H7 (cell line): ENCODE data around the gene RGS7. TPM values are rescaled to one million over a fixed set of nuclear protein-coding genes. Genes with fewer than 3 reads are reported as not detected.

ENCODE experiments used
- DNase-seq: peaks from one replicate; pipeline ENCODE4 v3.0.0; 2012
- H3K27me3 ChIP-seq: 2 replicates; pipeline ENCODE4 v1.6.0; 2011; ENCODE audit warnings: mild to moderate bottlenecking, low read length; ENCODE audit not compliant: control insufficient read depth, insufficient read depth
- H3K36me3 ChIP-seq: replicated peaks from 2 replicates; pipeline ENCODE4 v1.5.1; 2011; ENCODE audit warnings: low read length; ENCODE audit not compliant: control insufficient read depth, insufficient read depth
- H3K4me3 ChIP-seq: 2 replicates; pipeline ENCODE4 v1.5.1; 2011; ENCODE audit warnings: low read depth, mild to moderate bottlenecking, control low read depth, low read length, moderate library complexity; ENCODE audit not compliant: insufficient read depth
- total RNA-seq: library from RNA; depleted of rRNA; stranded (reverse); fragments of >200 nt; shearing (Covaris generic); gene quantifications from 2 replicates; pipeline ENCODE4 v1.2.3, GENCODE V29; 2014

Gene RGS7
- total RNA-seq, 1 experiment from 2014 or later, result 1.6 TPM

- no peaks in the 10 kb centered on the region for H3K27me3 ChIP-seq
- H3K4me3 ChIP-seq, result no peak overlapping the region
- DNase-seq, result no peak
- no peaks in the 10 kb centered on the region for H3K36me3 ChIP-seq
Observed at GRCh38 chr1:241272828-241273227, 84.2 kb downstream of the RGS7 start.

- Histone ChIP-seq H3K4me3 (no peak overlapping the region), H3K27me3 (no peaks in the 10 kb centered on the region), H3K36me3 (no peaks in the 10 kb centered on the region)
- no peak for DNase-seq
Observed at GRCh38 chr1:241271427-241271826, 85.6 kb downstream of the RGS7 start.

- Histone ChIP-seq H3K36me3 (no peaks in the 10 kb centered on the region), H3K27me3 (no peaks in the 10 kb centered on the region), H3K4me3 (no peak overlapping the region)
- no peak for DNase-seq
Observed at GRCh38 chr1:241270016-241270415, 87.0 kb downstream of the RGS7 start.

- H3K4me3 ChIP-seq, result no peak overlapping the region
- H3K27me3 ChIP-seq, result no peaks in the 10 kb centered on the region
- no peaks in the 10 kb centered on the region for H3K36me3 ChIP-seq
- peak; percentile 48 for DNase-seq
Observed at GRCh38 chr1:241269116-241269515, 87.9 kb downstream of the RGS7 start.

GRCh38 chr1:241266121-241266520, 90.9 kb downstream of the RGS7 start:
- no peak overlapping the region for H3K4me3 ChIP-seq
- no peaks in the 10 kb centered on the region for H3K27me3 ChIP-seq
- no peaks in the 10 kb centered on the region for H3K36me3 ChIP-seq
- DNase-seq, result no peak

- Histone ChIP-seq H3K27me3 (no peaks in the 10 kb centered on the region), H3K4me3 (no peak overlapping the region), H3K36me3 (no peaks in the 10 kb centered on the region)
- DNase-seq, result no peak
Observed at GRCh38 chr1:241265428-241265827, 91.6 kb downstream of the RGS7 start.

GRCh38 chr1:241263346-241263745, 93.7 kb downstream of the RGS7 start:
- Histone ChIP-seq H3K27me3 (no peaks in the 10 kb centered on the region), H3K36me3 (no peaks in the 10 kb centered on the region), H3K4me3 (no peak overlapping the region)
- no peak for DNase-seq

GRCh38 chr1:241253471-241253870, 103.5 kb downstream of the RGS7 start:
- Histone ChIP-seq H3K36me3 (no peaks in the 10 kb centered on the region; the same call in 1 of the 2 replicates), H3K27me3 (no peaks in the 10 kb centered on the region), H3K4me3 (no peak overlapping the region)
- DNase-seq, result no peak

GRCh38 chr1:241250465-241250864, 106.5 kb downstream of the RGS7 start:
- H3K27me3 ChIP-seq, result no peaks in the 10 kb centered on the region
- no peaks in the 10 kb centered on the region; the same call in 1 of the 2 replicates for H3K36me3 ChIP-seq
- DNase-seq, result no peak
- H3K4me3 ChIP-seq, result no peak overlapping the region

GRCh38 chr1:241240069-241240468, 116.9 kb downstream of the RGS7 start:
- no peak for DNase-seq
- Histone ChIP-seq H3K4me3 (no peak overlapping the region), H3K27me3 (no peaks in the 10 kb centered on the region), H3K36me3 (no peaks in the 10 kb centered on the region)

GRCh38 chr1:241237873-241238272, 119.1 kb downstream of the RGS7 start:
- Histone ChIP-seq H3K27me3 (no peaks in the 10 kb centered on the region), H3K4me3 (no peak overlapping the region), H3K36me3 (no peaks in the 10 kb centered on the region)
- no peak for DNase-seq

GRCh38 chr1:241235256-241235897, 121.6 kb downstream of the RGS7 start:
- Histone ChIP-seq H3K27me3 (no peaks in the 10 kb centered on the region), H3K36me3 (no peaks in the 10 kb centered on the region), H3K4me3 (no peak overlapping the region)
- DNase-seq, result peak; percentile 15

GRCh38 chr1:241229711-241230110, 127.3 kb downstream of the RGS7 start:
- Histone ChIP-seq H3K4me3 (no peak overlapping the region), H3K36me3 (no peaks in the 10 kb centered on the region), H3K27me3 (no peaks in the 10 kb centered on the region)
- no peak for DNase-seq

- Histone ChIP-seq H3K36me3 (no peaks in the 10 kb centered on the region), H3K4me3 (no peak overlapping the region), H3K27me3 (no peaks in the 10 kb centered on the region)
- DNase-seq, result no peak
Observed at GRCh38 chr1:241229216-241229615, 127.8 kb downstream of the RGS7 start.

- no peak overlapping the region for H3K4me3 ChIP-seq
- no peaks in the 10 kb centered on the region for H3K36me3 ChIP-seq
Observed at GRCh38 chr1:241228339-241228738, 128.7 kb downstream of the RGS7 start.

GRCh38 chr1:241225741-241226140, 131.3 kb downstream of the RGS7 start:
- Histone ChIP-seq H3K27me3 (no peaks in the 10 kb centered on the region), H3K36me3 (no peaks in the 10 kb centered on the region), H3K4me3 (no peak overlapping the region)
- no peak for DNase-seq

More at GRCh38 chr1:241228339-241228738, 128.7 kb downstream of the RGS7 start:
- no peaks in the 10 kb centered on the region for H3K27me3 ChIP-seq
- DNase-seq, result no peak
